Keratinocyte (primary cell): ENCODE measurements around the gene UGCG. TPM values are rescaled to one million over a fixed set of nuclear protein-coding genes. Genes with fewer than 3 reads are reported as not detected.
"Not testable (repeated sequence)": the region's sequence is repeated elsewhere in the genome, so short reads cannot be mapped to it uniquely, and the experiment has no call there.

Experiments
- DNase-seq: peaks from one replicate; pipeline ENCODE4 v3.0.0-alpha.2; 2011; ENCODE audit warnings: low read depth, missing footprints, low spot score
- FAIRE-seq: peaks from 2 replicates; lab custom pipeline; 2011; peaks lifted over from hg19 to GRCh38; lab: Jason Lieb, UNC
- H2AFZ ChIP-seq: 2 replicates; pipeline ENCODE4 v1.6.0; 2012; ENCODE audit warnings: low read length, control low read depth, inconsistent platforms; ENCODE audit not compliant: control insufficient read depth
- H3K27ac ChIP-seq: 2 replicates; pipeline ENCODE4 v1.5.1; 2011; ENCODE audit warnings: low read length; ENCODE audit not compliant: control insufficient read depth, insufficient read depth
- H3K27me3 ChIP-seq: 3 replicates; pipeline ENCODE4 v1.6.0; 2011; ENCODE audit warnings: low read length; ENCODE audit not compliant: control insufficient read depth, insufficient read depth; ENCODE audit errors: extremely low read depth
- H3K36me3 ChIP-seq, 2 experiments: 2 replicates in 1 of 2; 3 replicates in 1 of 2; pipeline ENCODE4 v1.5.1; 2011; ENCODE audit warnings: low read length in 2 of 2, mild to moderate bottlenecking in 1 of 2; ENCODE audit not compliant: control insufficient read depth in 2 of 2, insufficient read depth in 2 of 2; ENCODE audit errors: extremely low read depth in 1 of 2
- H3K4me1 ChIP-seq: 3 replicates; pipeline ENCODE4 v1.5.1; 2011; ENCODE audit warnings: low read length; ENCODE audit not compliant: control insufficient read depth, insufficient read depth; ENCODE audit errors: extremely low read depth
- H3K4me2 ChIP-seq: 3 replicates; pipeline ENCODE4 v1.6.0; 2011; ENCODE audit warnings: low read depth, low read length; ENCODE audit not compliant: control insufficient read depth, insufficient read depth; ENCODE audit errors: extremely low read depth
- H3K4me3 ChIP-seq, 3 experiments: fragments of 200-600 bp in 1 of 3; sonication (generic) in 1 of 3; 2 replicates in 2 of 3; 3 replicates in 1 of 3; pipeline ENCODE4 v1.5.1; 2011 to 2016; ENCODE audit warnings: low read length in 3 of 3, mild to moderate bottlenecking in 3 of 3, control low read depth in 2 of 3, inconsistent platforms in 1 of 3, low read depth in 1 of 3, mixed read lengths in 1 of 3, mixed run types in 1 of 3, moderate library complexity in 1 of 3; ENCODE audit not compliant: control insufficient read depth in 2 of 3, insufficient read depth in 2 of 3; ENCODE audit errors: extremely low read depth in 1 of 3
- H3K79me2 ChIP-seq: 2 replicates; pipeline ENCODE4 v1.6.0; 2012; ENCODE audit warnings: low read length; ENCODE audit not compliant: control insufficient read depth, insufficient read depth
- H3K9ac ChIP-seq: 3 replicates; pipeline ENCODE4 v1.6.0; 2011; ENCODE audit warnings: low read length; ENCODE audit not compliant: control insufficient read depth, insufficient read depth; ENCODE audit errors: extremely low read depth
- H3K9me1 ChIP-seq: 3 replicates; pipeline ENCODE4 v1.6.0; 2011; ENCODE audit warnings: low read length; ENCODE audit not compliant: control insufficient read depth, insufficient read depth; ENCODE audit errors: extremely low read depth
- H3K9me3 ChIP-seq: 2 replicates; pipeline ENCODE4 v1.5.1; 2012; ENCODE audit warnings: low read depth, low read length; ENCODE audit not compliant: control insufficient read depth
- H4K20me1 ChIP-seq: 3 replicates; pipeline ENCODE4 v1.6.0; 2011; ENCODE audit warnings: low read length; ENCODE audit not compliant: control insufficient read depth, insufficient read depth; ENCODE audit errors: extremely low read depth
- CTCF ChIP-seq, 3 experiments: IDR thresholded peaks in 1 of 3; conservative IDR thresholded peaks in 1 of 3; optimal IDR thresholded peaks in 1 of 3; 2 replicates in 2 of 3; 3 replicates in 1 of 3; pipeline versions ENCODE3 to v1.5.1; 2011; ENCODE audit warnings: low read length in 3 of 3, mild to moderate bottlenecking in 3 of 3, moderate library complexity in 2 of 3, control low read depth in 1 of 3, inconsistent platforms in 1 of 3; ENCODE audit not compliant: insufficient read depth in 2 of 3; ENCODE audit errors: extremely low read depth in 1 of 3
- EZH2 ChIP-seq: IDR thresholded peaks from one replicate; pipeline ENCODE4 v1.6.1; 2012; ENCODE audit warnings: inconsistent platforms, mild to moderate bottlenecking, low read length, moderate library complexity
- dilution Hi-C: fragments of 300-500 bp; cut with MboI; formaldehyde crosslinking; loops from one replicate; pipeline ENCODE4 v1.7.0; 2020; ENCODE audit warnings: low sequenced_read_pairs; ENCODE audit not compliant: extremely low pct_ligation_motif_present
- polyA plus RNA-seq, 5 experiments: library from polyadenylated mRNA; depleted of rRNA in 3 of 5; stranded (reverse) in 3 of 5; stranded (forward) in 1 of 5; unstranded in 1 of 5; fragments of >200 nt; gene quantifications; 1 replicate in 1 of 5; 2 replicates in 3 of 5; 3 replicates in 1 of 5; pipeline versions ENCODE4 v1.2.1 to v1.2.3, GENCODE V29; 2011 to 2012; ENCODE audit warnings: missing spikeins in 2 of 5, low read depth in 1 of 5, low replicate concordance in 1 of 5

The UGCG gene
- polyA plus RNA-seq, 1 donor (not counting 4 experiments of a cell fraction or from before 2014, with no cell fraction given), result 49.8 TPM

- dilution Hi-C loops, result no loop called here
Observed at GRCh38 chr9:111944241-111944866, 47.7 kb downstream of the UGCG start.

GRCh38 chr9:111945216-111945615, 48.6 kb downstream of the UGCG start:
- Histone ChIP-seq H3K9ac (no peak overlapping the region), H3K36me3 (no peaks in the 10 kb centered on the region), H3K27ac (no peak overlapping the region), H3K9me3 (no peaks in the 10 kb centered on the region), H3K27me3 (no peaks in the 10 kb centered on the region), H2AFZ (no peak overlapping the region), H4K20me1 (no peaks in the 10 kb centered on the region), H3K9me1 (no peaks in the 10 kb centered on the region), H3K79me2 (no peaks in the 10 kb centered on the region), H3K4me3 (no peak overlapping the region), H3K4me2 (no peak overlapping the region), H3K4me1 (peaks cover 12% of the 10 kb centered on the region)
- dilution Hi-C loops, result no loop called here
- DNase-seq (no peak), FAIRE-seq (no peak)
- no peak for TF ChIP-seq EZH2
- no peak for TF ChIP-seq CTCF (optimal IDR thresholded peaks at IDR 0.05 in 1 of 3, IDR thresholded peaks at IDR 0.05 in 1 of 3, conservative IDR thresholded peaks at IDR 0.05 in 1 of 3; ENCODE audit: extremely low read depth in 1 of 3, insufficient read depth in 2 of 3, low read length in 3 of 3)

More at GRCh38 chr9:111944241-111944866, 47.7 kb downstream of the UGCG start:
- Histone ChIP-seq H3K27ac (no peak overlapping the region), H3K4me2 (no peak overlapping the region), H3K79me2 (no peaks in the 10 kb centered on the region), H3K9me1 (no peaks in the 10 kb centered on the region), H2AFZ (no peak overlapping the region), H4K20me1 (no peaks in the 10 kb centered on the region), H3K27me3 (no peaks in the 10 kb centered on the region), H3K36me3 (no peaks in the 10 kb centered on the region), H3K9ac (no peak overlapping the region), H3K4me1 (peaks cover 7% of the 10 kb centered on the region), H3K4me3 (no peak overlapping the region), H3K9me3 (no peaks in the 10 kb centered on the region)
- TF ChIP-seq CTCF (optimal IDR thresholded peaks at IDR 0.05 in 1 of 3, IDR thresholded peaks at IDR 0.05 in 1 of 3, conservative IDR thresholded peaks at IDR 0.05 in 1 of 3; ENCODE audit: extremely low read depth in 1 of 3, insufficient read depth in 2 of 3, low read length in 3 of 3) (no peak), EZH2 (no peak)
- FAIRE-seq (no peak), DNase-seq (no peak)

- H3K9me3 ChIP-seq, H3K4me2 ChIP-seq, DNase-seq, H3K27ac ChIP-seq, H2AFZ ChIP-seq, H3K4me3 ChIP-seq, FAIRE-seq, dilution Hi-C loops, H4K20me1 ChIP-seq, H3K9me1 ChIP-seq, H3K27me3 ChIP-seq, H3K79me2 ChIP-seq, H3K9ac ChIP-seq, H3K36me3 ChIP-seq: not testable (repeated sequence)
- peaks cover 18% of the 10 kb centered on the region for H3K4me1 ChIP-seq
Observed at GRCh38 chr9:111948109-111948508, 51.5 kb downstream of the UGCG start.
